HepG2 (cell line): ENCODE measurements around the gene CMC1. TPM values are rescaled to one million over a fixed set of nuclear protein-coding genes. Genes with fewer than 3 reads are reported as not detected.

Experiments used
- ATAC-seq: fragments of 200-7000 bp; cut with Tn5 transposase; 3 replicates; pipeline ENCODE4 v1.9.1; 2020; ENCODE audit warnings: mild to moderate bottlenecking, moderate library complexity
- BruUV-seq: library from RNA; stranded (reverse); fragments of 400-500 nt; replicated peaks from 2 replicates; lab custom pipeline; 2021; lab: Mats Ljungman, UMichigan
- CTCF ChIA-PET: fragments of 300-600 bp; formaldehyde crosslinking; extraction: SDS; loops from one replicate; lab custom pipeline; 2021; ENCODE audit warnings: low total read pairs, inconsistent platforms, low intra/inter-chr PET ratio; lab: Yijun Ruan, JAX
- POLR2A ChIA-PET: fragments of 350-600 bp; sonication (Branson Sonifier 250); formaldehyde crosslinking; loops from one replicate; lab custom pipeline; 2020; ENCODE audit warnings: antibody characterized with exemption, inconsistent platforms; lab: Yijun Ruan, JAX
- DNase-seq: peaks from one replicate; pipeline ENCODE4 v3.0.0-alpha.2; 2015; ENCODE audit warnings: low spot score
- FAIRE-seq: peaks from 3 replicates; lab custom pipeline; 2011; peaks lifted over from hg19 to GRCh38; lab: Jason Lieb, UNC
- H2AFZ ChIP-seq: one replicate; pipeline ENCODE4 v1.6.1; 2011; ENCODE audit warnings: low read length, inconsistent platforms
- H3K27ac ChIP-seq: fragments of 300-600 bp; 3 replicates; pipeline ENCODE4 v1.8.0; 2011; ENCODE audit warnings: mixed run types, mild to moderate bottlenecking, mixed read lengths, low read length, inconsistent platforms; ENCODE audit not compliant: insufficient read depth; ENCODE audit errors: extremely low read length
- H3K27me3 ChIP-seq, 2 experiments: fragments of 200-600 bp in 1 of 2; 2 replicates in 1 of 2; 3 replicates in 1 of 2; pipeline versions ENCODE4 v1.6.0 to v1.8.0; 2011; ENCODE audit warnings: low read length in 2 of 2, mild to moderate bottlenecking in 2 of 2, moderate library complexity in 2 of 2, inconsistent platforms in 1 of 2; ENCODE audit not compliant: insufficient read depth in 2 of 2, control insufficient read depth in 1 of 2
- H3K36me3 ChIP-seq, 2 experiments: fragments of 200-600 bp in 1 of 2; replicated peaks in 1 of 2; 2 replicates in 1 of 2; 3 replicates in 1 of 2; pipeline versions ENCODE4 v1.5.1 to v1.8.0; 2011; ENCODE audit warnings: low read length in 2 of 2, inconsistent platforms in 1 of 2; ENCODE audit not compliant: insufficient read depth in 2 of 2, control insufficient read depth in 1 of 2
- H3K4me1 ChIP-seq: 2 replicates; pipeline ENCODE4 v1.5.1; 2012; ENCODE audit warnings: low read length, inconsistent platforms; ENCODE audit not compliant: insufficient read depth
- H3K4me2 ChIP-seq: 2 replicates; pipeline ENCODE4 v1.6.0; 2011; ENCODE audit warnings: low read depth, low read length, inconsistent platforms
- H3K4me3 ChIP-seq, 3 experiments: fragments of 200-600 bp in 1 of 3; sonication (generic), shearing (Covaris generic) in 1 of 3; replicated peaks in 1 of 3; 2 replicates each; pipeline ENCODE4 v1.5.1; 2011 to 2016; ENCODE audit warnings: low read length in 3 of 3, inconsistent platforms in 2 of 3, low read depth in 2 of 3, mild to moderate bottlenecking in 2 of 3, control low read depth in 1 of 3, mixed read lengths in 1 of 3; ENCODE audit not compliant: insufficient read depth in 1 of 3
- H3K79me2 ChIP-seq: one replicate; pipeline ENCODE4 v1.6.1; 2011; ENCODE audit warnings: low read length, inconsistent platforms; ENCODE audit not compliant: insufficient read depth
- H3K9ac ChIP-seq: 2 replicates; pipeline ENCODE4 v1.6.0; 2011; ENCODE audit warnings: mild to moderate bottlenecking, low read depth, low read length, inconsistent platforms; ENCODE audit not compliant: insufficient read depth
- H3K9me3 ChIP-seq: 2 replicates; pipeline ENCODE4 v1.5.1; 2012; ENCODE audit warnings: mild to moderate bottlenecking, low read length
- H4K20me1 ChIP-seq: 2 replicates; pipeline ENCODE4 v1.6.0; 2011; ENCODE audit warnings: inconsistent platforms, mild to moderate bottlenecking, low read length, moderate library complexity; ENCODE audit not compliant: insufficient read depth
- FOXA3 ChIP-seq: IDR thresholded peaks from 2 replicates; pipeline ENCODE4 v1.6.1; 2016; ENCODE audit warnings: missing genetic modification reagents, missing compliant biosample characterization
- FOXP1 ChIP-seq, 2 experiments: fragments of 450-650 bp in 1 of 2; IDR thresholded peaks; 2 replicates each; pipeline ENCODE4 v1.6.1; 2017 to 2018; ENCODE audit warnings: antibody characterized with exemption in 1 of 2
- GFI1 ChIP-seq: sonication (generic); formaldehyde crosslinking; IDR thresholded peaks from 2 replicates; pipeline ENCODE4 v1.5.0; 2020; ENCODE audit warnings: missing genetic modification reagents, mild to moderate bottlenecking, borderline replicate concordance
- HMG20A ChIP-seq: IDR thresholded peaks from 2 replicates; pipeline ENCODE4 v1.6.1; 2016; ENCODE audit warnings: borderline replicate concordance
- NFRKB ChIP-seq: fragments of 450-650 bp; IDR thresholded peaks from 2 replicates; pipeline ENCODE4 v1.6.1; 2017
- ZNF430 ChIP-seq: sonication (generic); formaldehyde crosslinking; IDR thresholded peaks from 2 replicates; pipeline ENCODE4 v1.9.0; 2021; ENCODE audit warnings: mild to moderate bottlenecking, missing genetic modification reagents
- ZNF761 ChIP-seq: sonication (generic); formaldehyde crosslinking; conservative IDR thresholded peaks from 2 replicates; pipeline ENCODE4 v1.4.0; 2020; ENCODE audit warnings: mild to moderate bottlenecking, missing genetic modification reagents
- WGBS: methylation state at CpG from one replicate; pipeline ENCODE4 v1.1.6; 2017; ENCODE audit warnings: low lambda C conversion rate; 5-methylcytosine and 5-hydroxymethylcytosine counted together
- in situ Hi-C: cut with HindIII; loops from 2 replicates; pipeline ENCODE4 v1.10.0; 2017; ENCODE audit warnings: low pct_unique_long_range_greater_than_20kb; ENCODE audit not compliant: extremely low pct_ligation_motif_present
- intact Hi-C: fragments of 100-400 bp; cut with micrococcal nuclease; formaldehyde crosslinking; loops from one replicate; pipeline ENCODE4 v1.10.0; 2022; ENCODE audit not compliant: unreplicated experiment
- polyA plus RNA-seq, 8 experiments: library from polyadenylated mRNA; depleted of rRNA in 3 of 8; stranded (reverse) in 7 of 8; unstranded in 1 of 8; fragments of >200 nt; fragmentation: Illumina TruSeq in 4 of 8; extraction: Trizol in 4 of 8; gene quantifications; 2 replicates each; pipeline versions ENCODE4 v1.2.1 to v1.2.3, GENCODE V29; 2011 to 2016; ENCODE audit warnings: low read depth in 4 of 8, missing spikeins in 1 of 8, mixed read lengths in 1 of 8; ENCODE audit not compliant: insufficient read depth in 1 of 8
- total RNA-seq, 5 experiments: library from RNA; depleted of rRNA; stranded (reverse); fragments of >200 nt; fragmentation: Illumina TruSeq; extraction: Trizol; gene quantifications; 2 replicates each; pipeline ENCODE4 v1.2.3, GENCODE V29; 2016; ENCODE audit warnings: low read depth in 1 of 5
- TF ChIP-seq, protein P1 (sequence below): IDR thresholded peaks from 2 replicates; pipeline ENCODE4 v1.6.1; 2012; ENCODE audit warnings: low read depth, low read length, improper control_type of control experiment

Gene CMC1
- total and polyA plus RNA-seq, 2 of the 13 experiments (the other 11 are each of a cell fraction or from before 2014, with no cell fraction given): 22.1 to 29.5 TPM

DNA sequence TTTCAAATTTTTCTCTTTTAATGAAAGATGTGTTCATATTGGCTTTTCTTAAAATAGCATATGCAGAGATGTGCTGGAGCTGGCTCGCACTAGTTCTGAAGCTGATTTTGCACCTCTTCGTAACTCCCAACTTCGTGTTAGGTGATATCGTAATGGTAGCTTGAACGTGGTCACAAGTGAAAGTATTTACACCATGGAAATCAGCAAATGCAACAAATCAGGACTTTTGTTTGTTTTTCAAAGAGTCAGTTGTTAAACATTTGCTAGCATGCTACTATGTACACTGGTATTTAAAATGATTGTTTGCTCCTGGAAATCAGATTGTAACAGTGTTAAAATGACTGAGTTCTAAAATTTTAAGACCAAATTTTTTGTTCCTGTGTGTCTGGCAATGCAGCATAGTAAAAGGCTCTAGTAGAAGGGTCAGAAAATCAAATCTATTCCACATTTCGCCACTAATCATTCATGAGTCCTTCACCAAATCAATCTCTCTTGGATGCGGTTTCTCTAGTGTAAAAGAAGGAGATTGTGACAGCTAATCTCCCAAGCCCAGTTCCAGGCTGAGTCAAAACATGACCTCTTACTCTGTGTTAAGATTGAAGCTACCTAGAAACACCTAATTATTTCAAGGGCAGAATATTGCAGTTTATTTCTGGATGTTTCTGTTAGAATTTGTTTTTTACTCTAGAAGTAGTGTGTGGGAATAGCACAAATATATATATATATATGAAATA, 34.3 kb upstream of the CMC1 start:
- no peaks in the 10 kb centered on the region for H3K27me3 ChIP-seq
- no peaks in the 10 kb centered on the region for H3K36me3 ChIP-seq
- 22% methylated on average over 7 of the region's 7 CpGs for WGBS
- FAIRE-seq (no peak), DNase-seq (peak; percentile 4)
- no peak overlapping the region for H3K9ac ChIP-seq
- H3K4me1 ChIP-seq: peaks cover 12% of the 10 kb centered on the region; the same call in 1 of the 2 replicates
- POLR2A ChIA-PET: no interaction called here
- H3K4me3 ChIP-seq: no peak overlapping the region; a peak in 1 of 6 replicates
- no peak overlapping the region for H3K27ac ChIP-seq
- H2AFZ ChIP-seq: no peak overlapping the region
- TF ChIP-seq, protein P1, sequence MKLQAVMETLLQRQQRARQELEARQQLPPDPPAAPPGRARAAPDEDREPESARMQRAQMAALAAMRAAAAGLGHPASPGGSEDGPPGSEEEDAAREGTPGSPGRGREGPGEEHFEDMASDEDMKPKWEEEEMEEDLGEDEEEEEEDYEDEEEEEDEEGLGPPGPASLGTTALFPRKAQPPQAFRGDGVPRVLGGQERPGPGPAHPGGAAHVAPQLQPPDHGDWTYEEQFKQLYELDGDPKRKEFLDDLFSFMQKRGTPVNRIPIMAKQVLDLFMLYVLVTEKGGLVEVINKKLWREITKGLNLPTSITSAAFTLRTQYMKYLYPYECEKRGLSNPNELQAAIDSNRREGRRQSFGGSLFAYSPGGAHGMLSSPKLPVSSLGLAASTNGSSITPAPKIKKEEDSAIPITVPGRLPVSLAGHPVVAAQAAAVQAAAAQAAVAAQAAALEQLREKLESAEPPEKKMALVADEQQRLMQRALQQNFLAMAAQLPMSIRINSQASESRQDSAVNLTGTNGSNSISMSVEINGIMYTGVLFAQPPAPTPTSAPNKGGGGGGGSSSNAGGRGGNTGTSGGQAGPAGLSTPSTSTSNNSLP: 0 out of 2 replicates have a peak, but pooled peaks have one; percentile 17
- TF ChIP-seq FOXP1 (IDR thresholded peaks at IDR 0.05) (no peak), FOXP1 (CRISPR knock-in tag; IDR thresholded peaks at IDR 0.05) (peak; percentile 61), ZNF761 (CRISPR knock-in tag) (no peak), NFRKB (no peak), FOXA3 (CRISPR knock-in tag) (peak; percentile 26; the same call in 1 of the 2 replicates), ZNF430 (CRISPR knock-in tag) (no peak), HMG20A (CRISPR knock-in tag) (peak; percentile 25; the same call in 1 of the 2 replicates), GFI1 (CRISPR knock-in tag) (peak; percentile 91)
- TF ChIP-seq, all 625 proteins: peak for 5
- intact Hi-C loops (loop anchor here (5.0 kb wide), 1 partner anchor 35 kb away; no protein-coding TSS in a partner anchor), in situ Hi-C loops (no loop called here)
- H3K4me2 ChIP-seq: 0 out of 2 replicates have a peak overlapping the region, but pooled peaks have one; percentile 40
- no peaks in the 10 kb centered on the region for H4K20me1 ChIP-seq
- BruUV-seq: no TSS peak
- peak; percentile 56 for ATAC-seq
- CTCF ChIA-PET: no interaction called here
- no peaks in the 10 kb centered on the region for H3K79me2 ChIP-seq
- no peaks in the 10 kb centered on the region for H3K9me3 ChIP-seq
